Left colon (tissue), 2 donors: ENCODE measurements around the gene TXN. TPM values are rescaled to one million over a fixed set of nuclear protein-coding genes. Genes with fewer than 3 reads are reported as not detected.
"Not testable (repeated sequence)": the region's sequence is repeated elsewhere in the genome, so short reads cannot be mapped to it uniquely, and the experiment has no call there.

Experiments used
- ATAC-seq: fragments of 200-7000 bp; cut with Tn5 transposase; one replicate; pipeline ENCODE4 v1.9.1; 2020; ENCODE audit warnings: mild to moderate bottlenecking, moderate library complexity
- DNase-seq, 2 donors: peaks; one replicate each; pipeline ENCODE4 v3.0.0-alpha.2; 2020
- intact Hi-C, 2 donors: fragments of 100-400 bp; cut with DNase I in 1 of 2; cut with micrococcal nuclease in 1 of 2; formaldehyde crosslinking; loops; one replicate each; pipeline versions ENCODE4 v1.11.2 to v1.14.0; 2022; cut with DNase I, micrococcal nuclease
- total RNA-seq, 2 donors: library from RNA; stranded (reverse); fragmentation: NEBNext Ultra II Directional; extraction: Animal tissue kit (Norgen Biotek cat#: 25700); gene quantifications; one replicate each; pipeline ENCODE4 v1.2.1, GENCODE V29; 2021
- donor health status: DM: no; HTN: no; CAD: no.
- donor health status: DM: yes; HTN: yes; CAD: no.

The TXN gene
- total RNA-seq, 2 donors from 2014 or later = 373 to 609 TPM

DNA sequence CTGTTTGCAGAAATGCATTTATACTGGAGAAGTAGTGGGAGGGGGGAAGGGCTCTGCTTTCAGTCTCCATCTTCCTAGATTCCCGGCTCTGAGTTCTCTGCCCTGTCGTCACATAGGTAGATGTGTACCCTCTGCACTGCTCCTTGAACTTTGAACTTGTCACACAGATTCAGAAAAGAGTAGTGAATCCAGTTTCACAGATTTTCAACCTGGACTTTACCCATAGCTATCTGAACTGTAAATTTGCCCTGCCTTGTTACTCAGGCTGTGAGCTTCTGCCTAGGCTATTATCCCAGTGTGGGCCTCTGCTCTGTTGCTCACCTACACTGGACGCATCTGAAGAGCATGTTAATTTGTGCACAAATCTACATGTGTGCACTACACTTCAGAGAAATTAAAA, 35.5 kb downstream of the TXN start:
- intact Hi-C loops = no loop called here
- ATAC-seq (peak; percentile 96), DNase-seq (no peak)

DNA sequence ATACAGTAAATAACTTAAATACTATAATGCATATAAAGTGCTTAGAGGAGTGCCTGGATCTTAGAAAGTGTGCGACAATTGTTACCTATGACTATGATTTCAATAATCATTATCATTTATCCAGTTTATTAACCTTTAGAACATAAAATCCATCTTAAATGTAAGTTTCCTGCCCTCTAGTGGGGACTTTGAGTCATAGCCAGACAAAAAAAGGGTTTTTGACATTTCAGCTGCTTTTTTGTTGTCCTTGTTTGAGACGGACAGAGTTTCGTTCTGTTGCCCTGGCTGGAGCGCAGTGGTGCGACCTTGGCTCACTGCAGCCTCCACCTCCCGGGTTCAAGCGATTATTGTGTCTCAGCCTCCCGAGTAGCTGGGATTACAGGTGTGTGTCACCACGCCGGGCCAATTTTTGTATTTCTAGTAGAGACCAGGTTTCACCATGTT, 38.6 kb downstream of the TXN start:
- ATAC-seq (no peak), DNase-seq (no peak)
- intact Hi-C loops = loop anchor here in 1 of 2 donors (5.0 kb wide), 1 partner anchor 35 kb away; no protein-coding TSS in a partner anchor

DNA sequence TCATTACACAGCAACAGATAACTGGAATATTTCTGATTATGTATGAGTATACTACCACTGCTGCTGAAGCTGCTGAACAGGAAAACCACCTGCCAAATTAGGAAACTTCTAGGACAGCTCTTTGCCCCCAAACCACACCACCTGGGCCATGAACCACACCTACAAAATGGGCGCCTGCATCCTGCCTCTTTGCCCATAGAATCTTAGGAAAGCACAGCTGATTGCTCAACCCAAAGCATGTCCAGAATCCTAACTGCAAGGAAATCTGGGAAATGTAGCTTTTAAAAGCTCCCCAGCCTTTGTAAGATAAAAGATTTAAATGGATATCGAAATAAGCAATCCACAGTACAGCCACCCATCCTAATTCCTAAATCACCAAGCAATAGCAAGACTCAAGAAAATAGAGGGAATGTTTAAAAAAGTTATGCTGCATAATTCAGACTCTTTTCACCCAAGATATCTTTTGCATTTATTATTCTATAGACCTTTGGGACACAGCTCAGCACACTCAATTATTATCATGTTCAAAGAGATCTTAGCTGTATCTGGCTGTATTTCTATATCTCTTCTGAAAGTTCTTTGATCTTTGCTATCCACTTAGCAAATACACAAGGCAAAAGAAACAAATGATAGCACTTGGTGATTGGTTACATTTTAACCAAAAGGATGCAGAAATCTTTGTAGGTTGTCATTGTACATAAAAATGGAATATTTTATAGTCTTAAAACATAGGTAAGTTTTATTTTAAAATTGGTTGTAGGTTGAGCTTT, 41.5 kb downstream of the TXN start:
- DNase-seq (no peak), ATAC-seq (peak; percentile 48)
- intact Hi-C loops = loop anchor here in 1 of 2 donors (5.0 kb wide), 1 partner anchor 32 kb away; no protein-coding TSS in a partner anchor

DNA sequence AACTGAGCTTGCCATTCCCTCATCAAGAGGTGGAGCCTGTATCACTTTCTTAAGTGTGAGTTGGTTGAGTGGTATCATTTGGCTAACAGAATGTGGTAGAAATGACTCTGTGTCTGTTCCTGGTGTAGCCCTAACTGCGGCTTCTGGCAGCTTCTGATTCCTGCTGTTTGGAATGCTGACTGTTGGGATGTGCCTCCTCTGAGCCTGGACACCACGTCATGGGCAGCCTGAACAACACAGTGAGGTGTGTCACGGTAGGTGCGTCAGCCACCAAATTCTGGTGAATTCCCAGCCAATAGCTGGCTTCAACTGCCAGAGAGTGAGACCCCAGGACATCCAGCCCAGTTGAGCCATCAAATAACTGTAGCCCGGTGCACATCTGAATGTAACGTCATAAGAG, 42.2 kb downstream of the TXN start:
- DNase-seq (no peak), ATAC-seq (peak; percentile 56)
- intact Hi-C loops = no loop called here

DNA sequence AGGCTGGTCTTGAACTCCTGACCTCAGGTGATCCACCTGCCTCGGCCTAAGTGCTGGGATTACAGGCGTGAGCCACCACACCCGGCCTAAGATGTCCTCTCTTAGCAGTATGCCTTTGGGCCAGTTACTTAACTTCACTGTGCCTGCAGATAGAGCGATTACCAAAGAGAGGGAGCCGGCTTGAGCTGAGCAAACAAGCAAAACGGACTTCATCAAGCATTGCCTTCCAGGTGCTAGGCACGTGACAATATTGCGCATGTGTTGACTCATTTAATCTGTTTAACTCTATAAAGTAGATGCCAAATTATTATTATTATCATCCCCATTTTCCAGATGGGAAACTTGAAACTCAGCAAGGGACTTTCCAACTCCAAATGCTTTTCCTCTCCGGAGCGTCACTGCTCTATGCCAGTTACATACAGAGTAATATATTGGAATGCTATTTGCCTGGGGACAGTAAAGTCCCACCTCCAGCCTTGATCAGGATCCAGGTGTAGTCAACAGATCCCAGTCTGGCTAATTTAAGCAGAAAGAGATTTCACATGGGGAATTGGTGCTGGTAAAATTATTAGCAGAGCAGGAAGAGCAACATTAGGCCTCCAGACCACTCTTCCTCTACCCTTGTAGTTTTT, 42.8 kb downstream of the TXN start:
- intact Hi-C loops = no loop called here
- ATAC-seq = peak; percentile 50
- no peak for DNase-seq

DNA sequence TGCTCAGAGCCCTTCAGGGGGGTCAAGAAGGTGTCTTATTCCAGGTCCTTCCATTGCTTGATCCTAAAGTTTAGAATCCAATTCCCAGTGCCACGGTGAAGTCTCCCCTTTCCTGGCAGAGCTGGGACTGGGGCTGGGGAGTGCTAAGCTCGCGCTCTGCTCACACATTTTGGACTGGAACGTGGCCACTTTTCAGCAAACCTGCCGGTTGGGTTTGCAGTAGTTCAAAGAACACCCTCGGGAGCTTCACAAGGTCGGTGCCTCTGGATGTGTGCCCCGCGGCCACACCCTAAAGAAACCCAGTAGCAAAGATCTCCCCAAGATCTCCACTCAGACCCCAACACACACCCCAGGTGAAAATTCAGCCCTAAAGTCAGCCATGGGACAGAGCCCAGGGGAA, 48.3 kb downstream of the TXN start, which contains the start of gene C9orf152:
Gene C9orf152, minus strand, starts transcription at position 129 of the 400 bp plus-strand sequence. CDS start 580 bp downstream, outside the sequence.
- intact Hi-C loops = no loop called here
- ATAC-seq = peak; percentile 43
- peak; percentile 69 to 72 for DNase-seq

DNA sequence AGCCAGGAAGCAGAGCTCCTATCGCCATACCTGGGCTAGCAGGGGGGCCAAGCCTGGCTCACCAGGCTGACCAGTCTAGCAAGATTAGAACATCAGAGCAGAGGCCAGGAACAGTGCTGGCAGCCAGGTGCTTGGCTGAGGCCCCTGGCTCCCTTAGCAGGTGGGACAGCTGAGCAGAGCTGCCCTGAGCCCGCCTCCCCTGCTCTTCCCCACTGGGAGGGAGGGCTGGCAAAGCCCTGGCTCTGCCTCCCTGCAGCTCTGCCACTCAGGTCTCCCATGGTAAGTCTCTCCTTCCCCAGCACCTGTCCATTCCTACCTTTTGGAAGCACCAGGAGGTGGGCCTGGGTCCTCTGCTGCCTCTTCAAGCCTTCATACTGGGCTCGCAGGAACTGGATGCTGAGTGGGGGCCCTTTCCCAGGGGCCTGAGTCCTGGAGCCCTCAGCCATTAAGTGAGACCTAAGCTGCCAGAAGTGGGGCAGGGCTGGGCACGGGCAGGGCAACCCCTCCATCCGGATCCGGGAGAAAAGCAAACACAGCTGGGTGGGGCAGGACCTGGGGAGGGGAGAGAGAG, 49.2 kb downstream of the TXN start:
- ATAC-seq (peak; percentile 78), DNase-seq (peak; percentile 77 to 86)
- intact Hi-C loops = no loop called here

DNA sequence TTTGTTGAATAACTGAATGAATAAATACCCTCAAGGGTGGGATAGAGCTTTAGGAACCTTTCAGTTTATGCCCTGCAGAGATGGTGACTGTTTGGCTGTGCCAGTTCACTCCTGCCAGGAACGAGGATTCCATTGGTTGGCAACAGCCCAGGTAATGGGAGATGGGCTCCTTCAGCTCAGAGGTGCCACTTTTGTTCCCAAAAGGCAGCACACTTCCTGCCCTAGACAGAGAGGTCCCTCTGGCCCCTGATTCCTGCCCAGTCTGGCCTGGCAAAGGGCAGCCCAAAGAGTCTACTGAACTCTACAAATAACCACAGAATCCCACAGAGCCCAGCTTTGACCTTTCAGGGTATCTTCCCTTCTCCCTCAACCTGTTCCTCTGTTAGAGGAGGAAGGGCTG, 49.9 kb downstream of the TXN start:
- intact Hi-C loops = no loop called here
- peak; percentile 23 for ATAC-seq
- peak; percentile 60 to 61 for DNase-seq

DNA sequence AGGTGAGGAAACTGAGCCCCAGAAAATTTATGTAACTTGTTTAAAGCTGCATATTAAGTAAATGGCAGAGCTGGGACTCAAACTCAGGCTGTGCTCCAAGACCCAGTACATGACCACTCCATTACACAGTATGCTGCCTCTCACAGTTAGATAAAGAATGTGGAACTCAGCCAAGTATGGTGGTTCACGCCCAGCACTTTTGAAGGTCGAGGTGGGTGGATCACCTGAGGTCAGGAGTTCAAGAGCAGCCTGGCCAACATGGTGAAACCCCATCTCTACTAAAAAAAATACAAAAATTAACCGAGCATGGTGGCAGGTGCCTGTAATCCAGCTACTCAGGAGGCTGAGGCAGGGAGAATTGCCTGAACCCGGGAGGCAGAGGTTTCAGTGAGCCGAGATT, 50.7 kb downstream of the TXN start:
- intact Hi-C loops = not testable (repeated sequence)
- DNase-seq (peak; percentile 52 to 62), ATAC-seq (peak; percentile 55)

DNA sequence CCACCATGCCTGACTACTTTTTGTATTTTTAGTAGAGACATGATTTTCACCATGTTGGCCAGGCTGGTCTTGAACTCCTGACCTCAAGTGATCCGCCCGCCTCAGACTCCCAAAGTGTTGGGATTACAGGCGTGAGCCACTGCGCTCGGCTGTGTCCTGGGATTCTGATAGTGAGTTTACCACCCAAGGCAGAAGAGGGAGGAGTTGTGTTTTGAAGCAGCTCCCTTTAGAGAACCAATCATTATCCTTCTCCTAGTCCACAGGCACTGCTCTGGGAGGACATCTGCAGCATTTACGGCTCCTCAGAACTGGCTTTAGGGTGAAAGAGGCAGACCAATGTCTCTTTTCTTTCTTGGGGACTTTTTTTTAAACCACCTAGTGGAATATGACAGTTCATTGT, 54.1 kb downstream of the TXN start:
- intact Hi-C loops = no loop called here
- peak; percentile 12 for ATAC-seq
- DNase-seq = no peak

DNA sequence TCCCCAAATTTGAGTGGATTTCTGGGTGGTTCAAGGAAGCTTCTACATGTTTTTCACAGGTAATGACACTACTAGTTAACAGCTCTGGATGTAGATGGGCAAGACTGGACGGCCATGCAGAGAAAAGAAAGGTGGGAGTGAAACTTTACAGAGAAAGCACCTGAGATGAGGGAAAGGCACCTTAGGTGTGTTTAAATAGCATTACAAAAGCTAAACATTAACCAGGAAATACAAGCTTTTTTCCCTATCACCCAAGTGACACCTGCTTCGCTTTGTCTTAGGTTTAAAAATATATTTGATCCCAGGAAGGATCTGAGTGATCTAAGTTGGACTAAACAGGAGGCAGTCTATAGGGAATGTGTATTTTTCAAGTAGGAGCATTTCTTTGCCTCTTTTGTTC, 56.7 kb downstream of the TXN start:
- ATAC-seq = peak; percentile 70
- intact Hi-C loops = no loop called here
- no peak for DNase-seq

DNA sequence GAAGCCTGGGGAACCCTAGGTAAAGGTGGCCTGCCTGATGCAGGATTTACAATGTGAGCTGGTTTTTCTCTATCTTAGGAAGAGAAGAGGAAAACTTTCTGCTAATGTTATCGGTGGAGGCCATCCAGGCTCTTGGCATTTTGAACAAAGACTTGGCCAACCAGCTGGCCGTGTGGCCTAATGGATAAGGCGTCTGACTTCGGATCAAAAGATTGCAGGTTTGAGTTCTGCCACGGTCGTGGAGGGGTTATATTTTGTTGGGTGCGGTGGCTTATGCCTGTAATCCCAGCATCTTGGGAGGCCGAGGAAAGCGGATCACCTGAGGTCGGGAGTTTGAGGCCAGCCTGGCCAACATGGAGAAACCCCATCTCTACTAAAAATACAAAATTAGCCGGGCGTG, 58.0 kb downstream of the TXN start:
- ATAC-seq (no peak), DNase-seq (no peak)
- intact Hi-C loops = no loop called here

DNA sequence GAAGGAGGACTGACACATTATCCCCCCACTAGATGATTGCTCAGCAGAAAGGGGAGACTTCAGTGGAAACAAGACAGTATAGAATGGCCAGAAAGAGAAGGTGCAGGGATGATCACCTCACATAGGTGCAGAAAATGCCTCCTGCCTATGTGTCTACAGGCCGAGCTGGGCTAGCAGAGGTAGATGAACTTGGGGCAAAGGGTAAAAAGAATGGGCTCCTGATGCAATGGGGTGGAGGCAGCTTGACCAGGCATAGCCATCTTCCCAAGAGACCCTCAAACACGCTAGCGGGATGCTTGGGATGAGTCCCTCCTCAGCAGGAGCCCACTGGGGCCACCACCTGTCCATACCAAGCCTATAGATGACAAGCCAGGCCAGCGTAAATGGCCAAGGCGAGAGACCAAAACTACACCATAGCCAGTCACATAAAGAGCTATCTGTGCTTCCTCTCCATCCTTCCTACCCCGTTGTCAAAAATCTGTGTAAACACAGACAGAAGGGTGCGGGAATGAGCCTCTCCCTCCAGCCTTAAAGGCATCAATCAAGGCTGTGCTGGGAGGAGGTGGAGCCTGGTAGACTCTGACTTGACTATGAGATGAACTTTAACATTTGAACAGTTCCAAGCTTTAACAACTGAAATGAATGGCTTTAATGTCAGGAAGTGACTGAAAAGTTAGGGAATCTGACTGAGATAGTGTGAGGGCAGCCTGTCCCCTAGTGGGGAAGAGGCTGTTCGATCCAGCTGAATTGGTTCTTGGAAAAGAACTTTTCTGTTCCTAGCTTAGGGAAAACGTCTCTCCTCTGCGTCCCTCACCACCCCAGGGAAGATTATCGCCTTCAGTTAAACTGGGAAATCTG, 58.7 kb downstream of the TXN start:
- DNase-seq = peak; percentile 49 to 68
- intact Hi-C loops = no loop called here

DNA sequence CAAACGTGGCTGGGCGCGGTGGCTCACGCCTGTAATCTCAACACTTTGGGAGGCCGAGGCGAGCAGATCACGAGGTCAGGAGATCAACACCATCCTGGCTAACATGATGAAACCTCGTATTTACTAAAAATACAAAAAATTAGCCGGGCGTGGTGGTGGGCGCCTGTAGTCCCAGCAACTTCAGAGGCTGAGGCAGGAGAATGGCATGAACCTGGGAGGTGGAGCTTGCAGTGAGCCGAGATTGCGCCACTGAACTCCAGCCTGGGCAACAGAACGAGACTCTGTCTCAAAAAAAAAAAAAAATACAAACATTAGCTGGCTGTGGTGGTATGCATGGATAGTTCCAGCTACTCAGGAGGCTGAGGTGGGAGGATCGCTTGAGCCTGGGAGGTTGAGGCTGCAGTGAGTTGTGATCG, 60.2 kb downstream of the TXN start:
- intact Hi-C loops, DNase-seq, ATAC-seq: not testable (repeated sequence)

More for the DNA sequence above, 58.7 kb downstream of the TXN start:
- ATAC-seq = peak; percentile 67

Other genes with a start within 250 kb of the TXN start
- gene C9orf152, start 48.3 kb downstream of the TXN start, total RNA-seq = 10 to 100 TPM; 54.3 to 62.0 TPM
- gene TXNDC8, start 81.4 kb upstream of the TXN start, total RNA-seq = not detected